Mammary epithelial cell (primary cell): ENCODE results near the gene MT1E.

Source experiments
- EZH2 ChIP-seq: IDR thresholded peaks from 2 replicates; pipeline ENCODE4 v1.6.1; 2012; ENCODE audit warnings: low read length, inconsistent platforms, borderline replicate concordance
- TF ChIP-seq, protein P1 (sequence below), 2 donors: IDR thresholded peaks in 1 of 2; conservative IDR thresholded peaks in 1 of 2; 2 replicates each; pipeline ENCODE4 v1.5.1; 2011 to 2012; ENCODE audit warnings: inconsistent platforms in 2 of 2, low read length in 2 of 2, mild to moderate bottlenecking in 2 of 2, control low read depth in 1 of 2, low read depth in 1 of 2; ENCODE audit not compliant: insufficient read depth in 1 of 2; ENCODE audit errors: extremely low read depth in 1 of 2

DNA sequence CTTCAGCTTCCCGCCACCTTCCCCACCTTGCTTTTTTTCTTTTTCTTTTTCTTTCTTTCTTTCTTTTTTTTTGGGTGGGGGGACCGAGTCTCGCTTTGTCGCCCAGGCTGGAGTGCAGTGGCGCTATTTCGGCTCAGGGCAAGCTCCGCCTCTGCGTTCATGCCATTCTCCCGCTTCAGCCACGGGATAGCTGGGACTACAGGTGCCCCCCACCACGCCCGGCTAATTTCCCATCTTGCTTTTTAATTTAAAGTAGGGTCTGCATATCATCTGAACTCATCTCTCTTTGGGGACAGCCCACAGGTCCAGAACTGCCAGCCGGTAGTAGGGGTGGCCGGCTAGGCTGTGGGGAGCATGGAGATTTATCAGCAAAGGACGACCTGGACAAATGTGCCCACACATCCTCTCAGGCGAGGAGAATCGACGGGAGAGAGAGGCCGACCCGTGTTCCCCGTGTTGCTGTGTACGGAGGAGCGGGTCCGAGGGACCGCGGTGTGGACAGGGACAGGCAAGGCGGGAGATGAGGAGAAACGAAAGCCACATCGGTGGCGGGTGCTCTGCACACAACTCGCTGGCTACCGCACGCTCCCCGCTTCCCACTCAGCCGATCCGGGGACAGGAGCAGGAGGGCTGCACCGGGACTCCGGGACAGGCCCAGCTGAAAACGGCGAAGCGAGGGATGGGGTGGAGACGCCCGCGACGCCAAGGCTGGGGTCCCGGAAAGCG lies 9.3 kb downstream of the MT1E start:
- TF ChIP-seq, protein P1, sequence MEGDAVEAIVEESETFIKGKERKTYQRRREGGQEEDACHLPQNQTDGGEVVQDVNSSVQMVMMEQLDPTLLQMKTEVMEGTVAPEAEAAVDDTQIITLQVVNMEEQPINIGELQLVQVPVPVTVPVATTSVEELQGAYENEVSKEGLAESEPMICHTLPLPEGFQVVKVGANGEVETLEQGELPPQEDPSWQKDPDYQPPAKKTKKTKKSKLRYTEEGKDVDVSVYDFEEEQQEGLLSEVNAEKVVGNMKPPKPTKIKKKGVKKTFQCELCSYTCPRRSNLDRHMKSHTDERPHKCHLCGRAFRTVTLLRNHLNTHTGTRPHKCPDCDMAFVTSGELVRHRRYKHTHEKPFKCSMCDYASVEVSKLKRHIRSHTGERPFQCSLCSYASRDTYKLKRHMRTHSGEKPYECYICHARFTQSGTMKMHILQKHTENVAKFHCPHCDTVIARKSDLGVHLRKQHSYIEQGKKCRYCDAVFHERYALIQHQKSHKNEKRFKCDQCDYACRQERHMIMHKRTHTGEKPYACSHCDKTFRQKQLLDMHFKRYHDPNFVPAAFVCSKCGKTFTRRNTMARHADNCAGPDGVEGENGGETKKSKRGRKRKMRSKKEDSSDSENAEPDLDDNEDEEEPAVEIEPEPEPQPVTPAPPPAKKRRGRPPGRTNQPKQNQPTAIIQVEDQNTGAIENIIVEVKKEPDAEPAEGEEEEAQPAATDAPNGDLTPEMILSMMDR (conservative IDR thresholded peaks at IDR 0.05 in 1 of 2, IDR thresholded peaks at IDR 0.05 in 1 of 2; ENCODE audit: extremely low read depth in 1 of 2, insufficient read depth in 1 of 2, low read depth in 1 of 2, low read length in 2 of 2) = no peak
- TF ChIP-seq EZH2 = no peak
